GM21786 (cell line): ENCODE data around the gene SCAMP2.

Experiments
- ATAC-seq: cut with Tn5 transposase; IDR thresholded peaks from one replicate; pipeline ENCODE4 v1.9.1; 2021; ENCODE audit not compliant: unreplicated experiment

Gene SCAMP2

GRCh38 chr15:74799255-74799855 is 73.8 kb downstream of the SCAMP2 start:
- ATAC-seq = no peak

GRCh38 chr15:74798388-74799254 is 74.5 kb downstream of the SCAMP2 start:
- ATAC-seq = no peak

GRCh38 chr15:74795966-74796625 is 77.1 kb downstream of the SCAMP2 start:
- no peak for ATAC-seq

GRCh38 chr15:74794970-74795349 is 78.2 kb downstream of the SCAMP2 start:
- no peak for ATAC-seq

- ATAC-seq = no peak
Observed at GRCh38 chr15:74794248-74794969, 78.8 kb downstream of the SCAMP2 start.
